HG03060 (cell line): ENCODE measurements around the gene RALGPS2.
"Not testable (repeated sequence)": the region's sequence is repeated elsewhere in the genome, so short reads cannot be mapped to it uniquely, and the experiment has no call there.

Source experiments
- ATAC-seq: cut with Tn5 transposase; IDR thresholded peaks from one replicate; pipeline ENCODE4 v1.9.1; 2021; ENCODE audit warnings: low read depth, moderate number of reproducible peaks; ENCODE audit not compliant: unreplicated experiment

Gene RALGPS2

DNA sequence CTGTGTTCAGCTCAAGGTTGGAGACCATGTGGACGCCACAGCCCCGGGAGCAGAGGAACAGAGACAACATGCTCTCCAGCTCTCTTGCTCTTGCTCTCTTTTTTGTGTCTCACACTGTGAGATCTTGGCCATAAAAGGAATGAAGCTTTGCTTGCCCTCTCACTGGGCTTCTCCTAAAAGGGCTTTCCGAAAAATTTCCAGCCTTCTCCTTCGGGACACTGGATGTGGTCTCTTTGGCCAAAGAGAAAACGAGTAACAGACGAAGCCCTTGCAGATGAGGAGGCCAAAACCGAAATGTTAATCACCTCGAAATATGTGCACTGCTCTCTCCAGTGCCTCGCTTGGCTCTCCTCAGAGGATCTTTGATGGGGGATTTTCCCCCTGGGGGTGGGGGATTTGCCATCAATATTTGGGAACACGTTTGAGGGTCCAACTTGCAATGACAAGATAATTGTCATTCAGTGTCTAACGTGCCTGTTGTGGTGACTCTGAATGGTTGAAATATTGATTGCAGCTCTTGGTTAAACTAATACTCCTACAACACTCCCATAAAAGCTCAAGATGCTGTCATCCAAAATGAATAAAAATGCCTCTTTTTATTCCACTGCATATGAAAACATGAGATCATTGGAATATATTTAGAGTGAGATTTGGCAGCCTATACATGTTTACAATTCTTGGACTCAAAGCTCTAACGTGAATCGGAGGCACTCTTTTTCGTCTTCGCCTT, 214.5 kb downstream of the RALGPS2 start:
- ATAC-seq = no peak

DNA sequence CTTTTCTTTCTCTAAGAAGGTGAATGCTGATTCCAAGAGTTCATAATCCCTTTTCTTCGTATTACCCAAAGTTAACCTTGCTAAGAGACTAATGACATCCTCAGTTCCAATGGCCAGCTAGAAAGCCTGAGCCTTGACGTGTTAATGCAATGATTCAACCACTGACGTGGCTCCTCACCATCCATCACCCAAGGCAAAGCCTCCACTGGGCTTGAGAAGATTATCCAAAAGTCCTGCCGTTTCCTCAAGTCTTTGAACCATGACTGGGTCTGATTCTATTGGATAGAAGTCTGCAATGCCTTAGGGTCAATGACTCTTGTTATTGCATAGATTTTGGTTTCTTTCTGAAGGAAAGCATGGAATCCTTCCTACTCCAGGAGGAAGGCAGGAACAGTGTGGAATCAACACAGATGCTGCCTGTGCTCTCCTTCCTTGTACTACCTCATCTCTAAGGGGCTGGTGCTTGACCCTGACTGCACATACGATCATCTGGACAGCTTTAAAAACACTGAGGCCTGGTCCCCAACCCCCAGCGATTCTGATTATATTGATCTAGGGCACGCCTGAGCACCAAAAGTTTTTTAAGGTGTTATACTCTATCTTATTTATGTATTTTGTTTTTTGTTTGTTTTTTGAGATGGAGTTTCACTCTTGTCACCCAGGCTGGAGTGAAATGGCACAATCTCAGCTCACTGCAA, 215.2 kb downstream of the RALGPS2 start:
- no peak for ATAC-seq

DNA sequence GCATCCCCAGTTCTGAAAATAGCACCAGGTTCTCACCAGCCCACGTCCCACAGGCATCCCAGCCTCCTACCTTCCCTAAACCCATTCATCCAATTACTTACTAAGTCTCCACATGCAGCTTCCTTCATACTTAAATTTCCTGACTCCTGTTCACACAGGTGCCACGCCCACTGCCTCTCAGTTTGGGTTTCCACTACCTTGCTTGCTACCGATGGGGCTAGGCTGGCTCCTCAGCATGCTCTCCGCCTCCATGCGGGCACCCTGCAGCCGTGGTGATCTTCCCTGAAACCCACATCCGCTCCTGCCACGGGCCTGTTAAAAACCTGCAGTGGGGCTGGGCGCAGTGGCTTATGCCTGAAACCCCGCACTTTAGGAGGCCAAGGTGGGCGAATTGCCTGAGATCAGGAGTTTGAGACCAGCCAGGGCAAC, 216.2 kb downstream of the RALGPS2 start:
- ATAC-seq = no peak

DNA sequence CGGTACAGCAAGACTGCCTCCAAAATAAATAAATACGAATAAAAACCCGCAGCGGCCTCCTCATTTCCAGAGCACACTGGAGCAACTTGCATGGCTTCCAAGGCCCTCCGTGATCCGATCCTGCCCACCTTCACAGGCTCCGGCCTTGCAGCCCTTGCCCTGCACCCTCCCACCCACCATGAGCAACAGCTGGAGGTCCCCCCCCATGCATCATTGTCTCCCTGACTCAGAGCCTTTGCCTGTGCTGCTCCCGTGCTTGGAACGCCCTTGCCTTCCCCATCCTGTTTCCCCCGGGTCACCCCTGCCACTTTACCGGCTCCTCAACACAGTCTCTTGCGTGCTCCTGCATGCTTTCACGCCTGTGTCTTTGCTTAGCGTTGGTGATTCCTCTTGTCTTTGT, 216.8 kb downstream of the RALGPS2 start:
- ATAC-seq = no peak

DNA sequence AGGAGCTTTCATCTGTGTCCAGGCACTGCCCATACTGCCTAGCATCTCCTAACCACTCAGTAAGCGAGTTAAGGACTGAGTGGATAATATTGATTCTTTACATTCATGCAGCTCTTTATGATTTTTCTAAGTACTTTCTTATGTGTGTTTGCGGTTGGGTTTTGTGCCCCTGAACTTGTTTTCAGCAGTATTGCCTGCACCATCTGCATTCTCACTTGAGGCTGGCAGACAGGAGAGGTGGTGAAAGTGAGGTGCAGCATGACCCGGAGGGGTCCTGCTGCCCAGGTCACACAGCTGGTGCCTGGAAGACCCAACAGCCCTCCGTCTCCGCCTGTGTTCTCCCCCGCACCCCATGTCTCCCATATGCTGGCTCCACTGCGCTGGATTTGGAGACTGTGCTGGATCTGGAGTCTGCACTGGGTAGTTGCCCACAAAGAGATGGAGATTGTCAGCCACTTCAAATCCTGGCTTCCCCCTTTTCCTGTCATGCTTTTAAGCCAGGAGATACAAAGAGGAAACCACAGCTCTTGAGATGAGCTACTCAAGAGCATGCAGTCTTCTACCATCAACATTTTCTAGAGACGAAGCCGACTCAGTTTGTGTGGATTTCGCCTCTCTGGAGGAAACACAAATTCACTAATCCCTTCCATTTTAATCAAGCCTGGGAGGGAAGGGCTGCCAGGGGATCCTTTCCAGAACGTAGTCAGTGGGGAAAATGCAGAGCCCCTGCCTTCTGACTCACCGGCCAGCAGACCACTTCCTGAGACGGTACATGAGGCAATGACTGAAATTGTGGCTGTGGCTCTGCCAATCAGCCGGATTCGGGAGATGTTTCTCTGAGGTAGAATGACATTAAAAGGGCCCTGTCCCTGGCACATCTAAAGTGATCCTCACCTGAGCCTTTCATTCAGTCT, 217.5 kb downstream of the RALGPS2 start:
- ATAC-seq = no peak

DNA sequence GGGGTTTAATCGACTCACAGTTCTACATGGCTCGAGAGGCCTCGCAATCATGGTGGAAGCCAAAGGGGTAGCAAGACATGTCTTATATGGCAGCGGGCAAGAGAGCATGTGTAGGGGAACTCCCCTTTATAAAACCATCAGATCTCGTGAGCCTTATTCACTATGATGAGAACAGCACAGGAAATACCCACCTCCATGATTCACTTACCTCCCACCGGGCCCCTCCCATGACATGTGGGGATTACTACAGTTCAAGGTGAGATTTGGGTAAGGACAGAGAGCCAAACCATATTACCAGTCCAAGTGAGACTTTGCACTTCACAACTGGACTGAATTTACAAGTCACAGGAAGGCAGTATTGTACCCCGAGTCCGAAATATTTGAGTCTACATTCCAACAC, 219.7 kb downstream of the RALGPS2 start:
- no peak for ATAC-seq

DNA sequence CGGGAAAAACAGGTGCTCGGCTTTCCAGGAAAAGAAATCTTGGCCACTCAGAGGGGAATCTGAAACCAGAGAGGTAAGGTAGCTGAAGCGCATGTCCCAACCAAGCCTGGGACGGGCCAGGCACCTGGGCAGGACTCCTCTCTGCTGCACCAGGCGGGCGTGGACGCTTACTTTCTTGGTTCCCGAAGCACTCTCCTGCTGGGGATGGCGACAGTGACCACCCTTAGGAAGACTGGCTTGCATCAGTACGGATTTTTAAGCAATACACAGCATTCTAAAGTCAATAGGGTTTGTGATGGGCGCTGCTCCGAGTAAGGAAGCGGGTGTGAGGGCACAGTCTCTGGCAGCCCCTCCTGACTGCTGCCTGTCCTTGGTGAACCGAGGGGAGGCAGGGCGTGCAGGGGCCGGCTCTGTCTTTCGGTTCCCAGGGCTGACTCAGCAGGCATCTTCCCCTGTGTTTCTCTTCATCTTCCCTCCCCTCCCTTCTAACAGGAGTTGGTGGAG, 220.8 kb downstream of the RALGPS2 start:
- no peak for ATAC-seq

DNA sequence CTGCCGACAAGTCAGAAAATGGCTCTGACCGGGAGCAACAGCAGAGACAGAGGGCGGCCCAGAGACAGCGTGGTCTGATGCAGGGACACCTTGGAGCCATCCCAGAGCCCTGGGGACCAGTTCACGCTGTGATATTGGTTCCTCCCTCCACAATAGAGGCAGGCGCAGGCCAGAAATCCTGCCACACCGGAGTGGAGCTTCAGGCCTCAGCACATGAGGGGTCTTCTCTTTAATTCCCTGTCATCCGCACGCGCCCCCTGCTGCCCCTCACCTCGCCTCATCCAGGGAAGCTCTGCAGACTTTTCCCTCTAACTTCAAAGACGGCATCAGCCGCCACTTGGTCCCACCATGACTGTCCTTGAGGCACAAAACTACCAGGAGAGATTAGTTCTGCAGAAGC, 221.4 kb downstream of the RALGPS2 start:
- no peak for ATAC-seq

DNA sequence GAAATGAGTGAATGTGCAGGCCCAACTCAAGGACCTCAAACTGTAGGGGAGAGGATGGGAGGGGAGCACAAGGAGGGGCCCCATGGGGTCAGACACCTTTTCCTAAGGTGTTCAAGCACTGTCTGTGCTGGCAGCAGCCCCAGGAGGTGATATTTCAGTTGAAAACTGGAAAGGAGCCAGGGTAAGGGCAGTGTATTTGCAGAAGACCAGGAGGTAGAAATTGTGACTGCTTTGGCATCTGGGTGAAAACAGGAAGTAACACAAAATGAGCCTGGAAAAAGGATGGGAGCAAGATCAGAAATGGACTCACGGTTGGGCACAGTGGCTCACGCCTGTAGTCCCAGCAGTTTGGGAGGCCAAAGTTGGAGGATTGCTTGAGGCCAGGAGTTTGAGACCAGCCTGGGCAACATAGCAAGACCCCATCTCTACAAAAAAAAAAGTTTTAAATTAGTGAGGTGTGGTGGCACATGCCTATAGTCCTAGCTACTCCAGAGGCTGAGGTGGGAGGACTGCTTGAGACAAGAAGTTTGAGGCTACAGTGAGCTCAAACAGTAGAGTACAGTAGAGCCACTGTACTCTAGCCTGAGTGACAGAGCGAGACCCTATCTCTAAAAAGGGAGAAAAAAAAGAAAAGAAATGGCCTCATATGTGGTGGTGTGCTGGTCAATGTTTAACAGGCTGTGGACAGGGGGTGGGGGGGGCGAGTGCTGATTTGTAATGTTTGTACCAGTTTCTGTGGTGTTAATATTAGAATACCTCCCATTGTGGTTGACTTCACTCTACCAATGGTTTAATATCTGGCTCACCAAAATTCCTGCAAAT, 222.0 kb downstream of the RALGPS2 start:
- no peak for ATAC-seq

DNA sequence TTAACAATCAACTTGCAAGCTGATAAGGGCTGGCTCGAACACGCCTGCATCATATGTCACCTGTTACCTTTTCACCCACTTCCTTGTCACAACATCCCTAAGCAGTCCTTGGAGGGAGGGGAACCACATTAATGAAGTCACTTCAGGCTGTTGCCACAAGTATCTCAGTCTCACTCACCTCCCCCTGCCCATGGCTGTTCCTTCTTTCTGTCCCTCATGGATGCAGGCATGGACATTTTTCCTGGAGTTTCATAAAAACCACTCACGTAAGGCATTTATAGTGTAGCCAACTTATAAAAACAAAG, 222.6 kb downstream of the RALGPS2 start:
- ATAC-seq = no peak

DNA sequence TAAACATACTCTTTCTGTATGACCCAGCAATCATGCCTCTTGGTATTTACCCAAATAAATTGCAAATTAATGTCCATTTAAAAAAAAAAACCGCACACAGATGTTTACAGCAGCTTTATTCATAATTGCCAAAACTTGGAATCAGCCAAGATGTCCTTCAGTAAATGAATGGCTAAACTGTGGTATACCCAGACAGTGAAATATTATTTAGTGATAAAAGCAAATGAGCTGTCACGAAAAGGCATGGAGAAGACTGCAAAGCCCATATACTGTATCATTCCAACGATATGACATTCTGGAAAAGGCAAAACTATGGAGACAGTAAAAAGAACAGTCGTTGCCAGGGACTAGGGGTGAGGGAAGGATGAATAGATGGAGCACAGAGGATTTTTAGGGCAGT, 223.6 kb downstream of the RALGPS2 start:
- ATAC-seq = no peak

DNA sequence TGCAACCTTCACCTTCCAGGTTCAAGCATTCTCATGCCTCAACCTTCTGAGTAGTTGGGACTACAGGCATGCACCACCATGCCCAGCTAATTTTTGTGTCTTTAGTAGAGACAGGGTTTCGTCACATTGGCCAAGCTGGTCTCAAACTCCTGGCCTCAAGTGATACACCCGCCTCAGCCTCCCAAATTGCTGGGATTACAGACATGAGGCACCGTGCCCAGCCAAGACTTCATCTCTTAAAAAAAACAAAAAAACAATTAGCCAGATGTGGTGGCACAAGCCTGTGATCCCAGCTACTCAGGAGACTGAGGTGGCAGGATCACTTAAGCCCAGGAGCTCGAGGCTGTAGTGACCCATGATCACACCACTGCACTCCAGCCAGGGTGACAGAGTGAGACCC, 224.8 kb downstream of the RALGPS2 start:
- not testable (repeated sequence) for ATAC-seq

DNA sequence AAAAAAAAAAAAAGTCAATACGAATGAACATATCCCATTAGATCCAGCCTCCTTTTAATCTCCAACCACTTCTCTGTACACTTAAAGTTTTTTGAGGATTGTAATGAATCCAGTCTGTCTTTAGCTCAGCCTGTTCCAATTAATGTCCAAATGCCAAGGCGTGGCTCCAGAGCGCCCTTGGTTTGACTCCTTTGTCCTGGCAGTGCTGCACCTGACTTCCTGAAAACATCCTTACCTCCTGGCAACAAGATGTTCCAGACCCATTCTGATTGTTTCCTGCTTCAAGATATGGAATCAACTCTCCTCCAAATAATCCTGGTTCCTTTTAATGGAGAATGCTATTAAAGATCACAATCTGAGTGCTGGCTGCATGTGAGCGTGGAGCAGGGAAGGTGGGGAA, 226.6 kb downstream of the RALGPS2 start:
- no peak for ATAC-seq

DNA sequence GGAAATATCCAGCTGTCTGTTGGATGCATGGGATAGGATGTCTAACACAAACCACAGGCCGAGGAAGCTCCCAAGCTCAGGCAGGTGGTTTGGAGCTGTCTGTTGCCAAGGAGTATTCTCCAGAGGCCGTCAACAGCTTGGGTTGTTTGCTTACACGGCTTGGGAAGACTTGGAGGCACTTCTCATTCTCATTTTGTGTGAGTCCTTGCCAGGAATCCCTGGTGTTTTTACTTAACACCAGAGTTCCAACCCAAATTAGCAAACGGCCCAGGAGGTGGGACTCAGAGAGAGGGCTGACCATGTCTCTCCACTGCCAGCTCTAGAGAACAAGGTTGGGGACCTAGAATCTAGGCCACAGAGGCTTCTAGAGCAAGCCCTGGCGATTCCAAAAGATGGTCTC, 228.0 kb downstream of the RALGPS2 start:
- no peak for ATAC-seq

DNA sequence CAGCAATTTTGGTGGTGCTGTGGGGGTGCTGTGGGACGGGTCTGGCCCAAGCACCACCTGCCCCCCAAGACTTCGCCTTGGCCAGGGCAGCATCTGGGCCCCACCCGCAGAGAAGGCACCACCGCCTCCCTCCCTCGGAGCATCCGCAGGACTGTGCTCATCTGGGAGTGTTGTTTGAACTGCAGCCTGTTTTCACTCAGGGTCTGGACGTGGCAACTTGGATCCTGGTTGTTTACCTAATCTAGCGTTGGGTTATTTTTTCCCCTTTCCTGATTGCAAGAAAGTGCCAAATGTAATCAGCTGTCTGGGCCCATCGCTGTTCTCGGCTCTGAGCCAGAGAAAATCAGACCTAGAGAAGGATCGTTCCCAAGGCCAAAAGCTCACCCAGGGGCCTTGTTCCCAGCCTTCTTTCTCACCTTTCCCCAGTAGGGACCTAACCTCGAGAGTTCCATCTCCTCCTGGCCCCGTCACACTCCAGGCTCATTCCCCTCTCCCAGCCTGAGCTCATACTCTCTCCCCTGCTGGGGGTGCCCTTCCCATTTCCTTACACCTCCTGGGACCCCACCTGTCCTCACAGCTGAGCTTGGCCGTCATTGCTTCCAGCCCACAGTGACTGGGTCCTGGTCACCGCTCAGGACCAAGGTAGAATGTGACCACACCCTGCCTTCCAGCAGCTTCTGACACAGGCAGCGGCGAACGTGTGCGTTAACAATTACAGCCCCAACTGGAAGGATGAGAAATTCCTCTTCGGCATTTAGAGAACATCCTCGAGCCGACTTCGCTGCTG, 228.7 kb downstream of the RALGPS2 start:
- no peak for ATAC-seq

DNA sequence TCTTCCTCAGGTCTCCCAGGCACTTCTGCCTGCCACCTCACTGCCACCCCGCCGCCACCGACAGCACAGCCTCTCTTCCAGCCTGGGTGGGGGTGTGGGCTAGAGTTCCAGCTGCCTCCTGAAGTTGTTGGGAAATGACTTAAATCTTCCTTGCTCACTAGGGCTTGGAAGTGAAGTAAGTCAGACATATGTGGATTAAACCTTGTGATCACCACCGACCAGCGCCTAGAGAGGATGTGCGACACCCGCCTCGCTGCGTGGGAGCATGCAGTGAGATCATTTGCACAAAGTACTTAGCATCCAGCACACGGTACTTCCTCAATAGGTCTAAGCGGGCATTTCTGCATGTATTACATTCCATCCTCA, 229.3 kb downstream of the RALGPS2 start:
- ATAC-seq = no peak

DNA sequence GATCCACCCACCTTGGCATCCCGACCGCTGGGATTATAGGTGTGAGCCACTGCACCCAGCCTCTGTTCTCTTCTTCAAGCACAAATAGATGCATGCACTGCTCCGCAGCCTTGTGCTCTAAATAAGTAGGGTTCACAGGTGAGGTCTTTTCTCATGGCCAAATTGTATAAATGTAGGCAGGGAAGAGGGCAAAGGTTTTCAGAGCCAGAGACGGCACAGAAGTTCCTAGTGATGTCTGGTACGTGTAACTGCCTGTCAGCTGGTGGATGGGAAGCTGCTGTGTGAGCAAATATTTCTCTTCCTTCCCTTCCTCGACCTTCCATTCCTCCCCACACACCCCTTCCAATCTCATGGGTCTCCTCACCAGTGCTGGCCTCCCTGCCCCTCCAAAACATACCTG, 229.9 kb downstream of the RALGPS2 start:
- ATAC-seq = no peak

DNA sequence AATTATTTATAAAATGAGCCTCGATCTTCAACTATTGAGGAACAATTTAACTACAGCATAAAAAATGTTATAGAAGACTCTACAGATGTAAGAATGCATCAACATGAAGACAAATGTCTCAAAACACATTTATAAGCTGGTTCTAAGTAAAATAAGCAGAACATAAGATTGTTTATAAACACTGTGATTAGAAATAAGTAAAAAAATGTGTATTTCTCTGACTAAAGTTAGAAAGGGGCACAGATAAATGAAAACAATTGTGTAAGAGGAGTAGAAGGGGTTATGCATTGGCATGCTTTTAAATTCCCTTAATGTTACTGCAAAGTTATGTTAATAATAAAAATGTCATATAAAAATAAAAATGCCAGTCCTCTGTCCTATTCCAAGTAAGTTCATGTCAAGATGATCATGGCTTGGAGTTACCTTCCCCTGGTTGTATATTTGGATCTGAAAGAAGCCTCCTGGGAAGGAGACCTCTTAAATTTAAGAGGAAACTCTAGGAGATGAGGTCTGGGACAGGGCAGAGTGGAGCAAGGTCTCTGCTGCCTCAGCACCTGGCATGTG, 230.4 kb downstream of the RALGPS2 start:
- no peak for ATAC-seq

DNA sequence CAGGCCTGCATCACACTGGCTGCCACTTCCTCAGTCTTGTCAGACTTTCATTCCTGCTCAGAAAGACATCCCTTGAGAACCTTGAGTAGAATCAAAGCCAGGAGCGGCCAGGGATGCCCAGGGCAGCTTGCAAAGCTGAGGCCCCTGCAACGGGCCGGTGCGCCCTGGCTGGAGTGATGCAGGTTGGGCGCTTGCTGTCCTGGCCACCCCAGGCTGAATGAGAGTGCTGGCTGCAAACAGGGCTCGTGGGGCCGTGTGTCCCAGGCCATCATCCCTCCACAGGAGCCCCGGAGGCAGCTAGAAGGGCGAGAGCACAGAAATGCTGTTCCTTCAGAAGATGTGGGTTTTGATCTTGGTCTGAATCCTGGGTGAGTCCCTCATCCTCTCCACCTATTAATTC, 233.4 kb downstream of the RALGPS2 start:
- ATAC-seq = no peak
